ENCODE measurements around the gene DAPK3.

DNA sequence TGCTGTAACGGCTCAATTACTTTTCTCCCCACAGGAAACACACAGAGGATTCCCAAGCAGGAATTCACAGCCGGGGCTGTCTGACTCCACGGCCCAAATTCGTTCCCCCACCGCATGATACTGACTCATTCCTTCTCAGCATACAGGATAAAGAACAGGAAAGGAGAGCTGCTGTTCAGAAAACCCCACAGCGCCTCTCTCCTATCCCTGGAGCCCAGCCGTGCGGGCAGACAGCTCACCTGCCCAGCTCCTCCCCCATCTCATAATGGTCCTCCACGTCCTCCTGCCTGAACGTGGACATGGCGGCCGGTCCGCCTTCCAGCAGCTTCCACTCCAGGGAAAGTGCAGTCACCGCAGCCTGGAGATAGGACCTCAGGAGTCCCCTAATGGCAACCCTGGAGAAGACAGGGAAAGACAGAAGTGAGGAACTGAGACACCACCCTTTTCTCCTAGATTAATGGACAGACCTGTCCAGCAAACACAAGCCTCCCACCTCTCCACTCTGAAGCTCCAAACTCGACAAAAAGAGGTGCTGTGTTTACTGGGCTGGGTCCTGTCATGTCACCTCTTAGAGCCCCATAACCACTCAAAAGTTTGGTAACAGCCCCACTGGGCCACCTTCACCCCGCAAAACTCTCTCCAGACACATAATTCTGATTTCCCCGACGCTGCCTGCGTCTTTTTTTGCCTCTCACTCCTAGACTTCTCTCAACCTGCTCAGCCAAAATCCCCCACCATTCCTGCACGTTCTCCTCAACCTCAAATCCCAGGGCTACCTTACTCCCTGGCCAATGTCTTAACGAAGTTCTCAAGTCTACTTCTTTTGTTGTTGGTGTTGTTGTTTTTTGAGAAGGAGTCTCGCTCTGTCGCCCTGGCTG lies 1.2 kb downstream of the DAPK3 start:
- TF ChIP-seq, protein P1, sequence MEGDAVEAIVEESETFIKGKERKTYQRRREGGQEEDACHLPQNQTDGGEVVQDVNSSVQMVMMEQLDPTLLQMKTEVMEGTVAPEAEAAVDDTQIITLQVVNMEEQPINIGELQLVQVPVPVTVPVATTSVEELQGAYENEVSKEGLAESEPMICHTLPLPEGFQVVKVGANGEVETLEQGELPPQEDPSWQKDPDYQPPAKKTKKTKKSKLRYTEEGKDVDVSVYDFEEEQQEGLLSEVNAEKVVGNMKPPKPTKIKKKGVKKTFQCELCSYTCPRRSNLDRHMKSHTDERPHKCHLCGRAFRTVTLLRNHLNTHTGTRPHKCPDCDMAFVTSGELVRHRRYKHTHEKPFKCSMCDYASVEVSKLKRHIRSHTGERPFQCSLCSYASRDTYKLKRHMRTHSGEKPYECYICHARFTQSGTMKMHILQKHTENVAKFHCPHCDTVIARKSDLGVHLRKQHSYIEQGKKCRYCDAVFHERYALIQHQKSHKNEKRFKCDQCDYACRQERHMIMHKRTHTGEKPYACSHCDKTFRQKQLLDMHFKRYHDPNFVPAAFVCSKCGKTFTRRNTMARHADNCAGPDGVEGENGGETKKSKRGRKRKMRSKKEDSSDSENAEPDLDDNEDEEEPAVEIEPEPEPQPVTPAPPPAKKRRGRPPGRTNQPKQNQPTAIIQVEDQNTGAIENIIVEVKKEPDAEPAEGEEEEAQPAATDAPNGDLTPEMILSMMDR (IDR thresholded peaks at IDR 0.05), result no peak
- TF ChIP-seq EP300 (IDR thresholded peaks at IDR 0.05) (no peak), POLR2A (IDR thresholded peaks at IDR 0.05) (no peak)
